ENCODE measurements around the gene DNAAF1. TPM values are rescaled to one million over a fixed set of nuclear protein-coding genes. Genes with fewer than 3 reads are reported as not detected.
A peak's percentile ranks its signal among the peaks of the same experiment; 100 is the strongest.
"Not testable (repeated sequence)": the region's sequence is repeated elsewhere in the genome, so short reads cannot be mapped to it uniquely, and the experiment has no call there.

DNAAF1 gene
- total RNA-seq, 5 donors from 2014 or later (not counting 1 experiment from before 2014, with no cell fraction given) = 0.16 to 0.32 TPM; not detected in 3

- CTCF ChIA-PET = interaction anchor here in 1 of 2 donors (0.6 kb wide), 1 partner anchor 392 kb away, joined by 4 read pairs; no protein-coding TSS in a partner anchor
- DNase-seq; H3K4me3 ChIP-seq (ENCODE audit: control insufficient read depth in 1 of 2, extremely low read depth in 1 of 2, low read length in 1 of 2); H3K27me3 Mint-ChIP-seq; ATAC-seq (replicated peaks in 1 of 4); H3K9me3 Mint-ChIP-seq; H3K27me3 ChIP-seq (replicated peaks in 1 of 2; ENCODE audit: control insufficient read depth in 2 of 2, extremely low read depth in 1 of 2, insufficient read depth in 2 of 2, low read length in 1 of 2); H3K27ac Mint-ChIP-seq; H3K9me3 ChIP-seq; H3K4me3 Mint-ChIP-seq; H3K27ac ChIP-seq (ENCODE audit: low read length): not testable (repeated sequence)
- no CpG with 5 or more reads among the region's 3 CpGs for WGBS (ENCODE audit: insufficient coverage)
- Histone ChIP-seq H3K36me3 (ENCODE audit: control insufficient read depth in 2 of 2, extremely low read depth in 1 of 2, insufficient read depth in 1 of 2, low read length in 1 of 2) (peaks cover 7 to 20% of the 10 kb centered on the region in 2 donors), H3K4me1 (ENCODE audit: control insufficient read depth in 1 of 2, extremely low read depth in 1 of 2, insufficient read depth in 2 of 2, low read length in 2 of 2) (peaks cover 12 to 35% of the 10 kb centered on the region in 2 experiments)
- POLR2A ChIA-PET = interaction anchor here (0.6 kb wide), 3 partner anchors 31 to 482 kb away, joined by 3 to 10 read pairs (median 5); no protein-coding TSS in a partner anchor
- Mint-ChIP-seq H3K4me1 (peaks cover 54 to 65% (median 65%) of the 10 kb centered on the region in 3 donors), H3K36me3 (peaks cover 18% of the 10 kb centered on the region)
Observed at GRCh38 chr16:84111949-84112348, 33.2 kb upstream of the DNAAF1 start.

GRCh38 chr16:84115919-84116719 lies 29.0 kb upstream of the DNAAF1 start:
- H3K36me3 ChIP-seq (ENCODE audit: control insufficient read depth in 2 of 2, extremely low read depth in 1 of 2, insufficient read depth in 1 of 2, low read length in 1 of 2) = peaks cover 0 to 3% of the 10 kb centered on the region in 2 donors
- CTCF ChIA-PET = interaction anchor here (0.6 to 3.3 kb wide), 10 partner anchors 16 to 71 kb away, joined by 3 to 13 read pairs (median 4); partner anchors contain the start of genes DNAAF1 (in 1 of the 2), HSDL1 (in 1 of the 2) and TAF1C (in 1 of the 2)
- Mint-ChIP-seq H3K27ac (peak overlapping the region; percentile 92), H3K4me3 (peak overlapping the region; percentile 86 to 95 (median 90)), H3K36me3 (no peaks in the 10 kb centered on the region), H3K27me3 (no peaks in the 10 kb centered on the region), H3K9me3 (no peaks in the 10 kb centered on the region), H3K4me1 (peaks cover 34 to 44% (median 38%) of the 10 kb centered on the region in 3 donors)
- H3K9me3 ChIP-seq = no peaks in the 10 kb centered on the region
- H3K27ac ChIP-seq (ENCODE audit: low read length) = peak overlapping the region; percentile 76
- no peaks in the 10 kb centered on the region for H3K27me3 ChIP-seq (replicated peaks in 1 of 2; ENCODE audit: control insufficient read depth in 2 of 2, extremely low read depth in 1 of 2, insufficient read depth in 2 of 2, low read length in 1 of 2)
- H3K4me1 ChIP-seq (ENCODE audit: control insufficient read depth in 1 of 2, extremely low read depth in 1 of 2, insufficient read depth in 2 of 2, low read length in 2 of 2) = peaks cover 12 to 32% of the 10 kb centered on the region in 2 experiments
- POLR2A ChIA-PET = interaction anchor here (0.6 to 1.7 kb wide), 5 partner anchors 28 to 896 kb away, joined by 3 to 7 read pairs (median 3); partner anchors contain the start of genes HSDL1 (in 1 of the 2) and TAF1C (in 1 of the 2)
- WGBS (ENCODE audit: insufficient coverage) = 1% methylated on average over 54 of the region's 57 CpGs
- peak overlapping the region; percentile 79 to 89 for H3K4me3 ChIP-seq (ENCODE audit: control insufficient read depth in 1 of 2, extremely low read depth in 1 of 2, low read length in 1 of 2)
- peak; percentile 65 to 70 (median 67) for ATAC-seq (replicated peaks in 1 of 4)
- DNase-seq = peak in 32 of 35 experiments; percentile 51 to 78 (median 64)

GRCh38 chr16:84116720-84117493 lies 28.2 kb upstream of the DNAAF1 start, which contains the start of gene MBTPS1:
Gene MBTPS1 (minus strand): TSS chr16:84116942. CDS start chr16:84101783, 15,159 bp downstream.
- peak; percentile 86 to 91 (median 90) for ATAC-seq (replicated peaks in 1 of 4)
- Histone ChIP-seq H3K36me3 (ENCODE audit: control insufficient read depth in 2 of 2, extremely low read depth in 1 of 2, insufficient read depth in 1 of 2, low read length in 1 of 2) (peaks cover 0 to 3% of the 10 kb centered on the region in 2 donors), H3K27me3 (replicated peaks in 1 of 2; ENCODE audit: control insufficient read depth in 2 of 2, extremely low read depth in 1 of 2, insufficient read depth in 2 of 2, low read length in 1 of 2) (no peaks in the 10 kb centered on the region), H3K4me3 (ENCODE audit: control insufficient read depth in 1 of 2, extremely low read depth in 1 of 2, low read length in 1 of 2) (peak within 1 kb of the TSS; percentile 79 to 89), H3K9me3 (no peaks in the 10 kb centered on the region), H3K4me1 (ENCODE audit: control insufficient read depth in 1 of 2, extremely low read depth in 1 of 2, insufficient read depth in 2 of 2, low read length in 2 of 2) (peaks cover 12 to 30% of the 10 kb centered on the region in 2 experiments), H3K27ac (ENCODE audit: low read length) (peak within 1 kb of the TSS; percentile 76)
- ChIA-PET POLR2A (interaction anchor here in 1 of 2 donors (0.6 to 1.7 kb wide), 4 partner anchors 27 to 410 kb away, joined by 3 to 7 read pairs (median 4); partner anchors contain the start of genes HSDL1 and TAF1C), CTCF (interaction anchor here (0.6 to 3.3 kb wide), 8 partner anchors 13 to 70 kb away, joined by 3 to 13 read pairs (median 5); partner anchors contain the start of genes DNAAF1 (in 1 of the 2), HSDL1 (in 1 of the 2) and TAF1C (in 1 of the 2))
- H3K4me1 Mint-ChIP-seq = peaks cover 29 to 36% (median 31%) of the 10 kb centered on the region in 3 donors
- under 1% methylated on average over 94 of the region's 94 CpGs for WGBS (ENCODE audit: insufficient coverage)
- peak within 1 kb of the TSS; percentile 92 for H3K27ac Mint-ChIP-seq
- H3K9me3 Mint-ChIP-seq = no peaks in the 10 kb centered on the region
- H3K4me3 Mint-ChIP-seq = peak within 1 kb of the TSS; percentile 89 to 95 (median 90)
- peaks cover 2% of the 10 kb centered on the region for H3K36me3 Mint-ChIP-seq
- no peaks in the 10 kb centered on the region for H3K27me3 Mint-ChIP-seq
- DNase-seq = peak; percentile 93 to 99 (median 96)

- H3K27ac Mint-ChIP-seq = peak overlapping the region; percentile 84 to 85
- H3K27me3 ChIP-seq (replicated peaks in 1 of 2; ENCODE audit: control insufficient read depth in 2 of 2, extremely low read depth in 1 of 2, insufficient read depth in 2 of 2, low read length in 1 of 2) = no peaks in the 10 kb centered on the region
- peaks cover 0 to 3% of the 10 kb centered on the region in 2 donors for H3K36me3 ChIP-seq (ENCODE audit: control insufficient read depth in 2 of 2, extremely low read depth in 1 of 2, insufficient read depth in 1 of 2, low read length in 1 of 2)
- 3% methylated on average over 10 of the region's 12 CpGs for WGBS (ENCODE audit: insufficient coverage)
- H3K4me1 ChIP-seq (ENCODE audit: control insufficient read depth in 1 of 2, extremely low read depth in 1 of 2, insufficient read depth in 2 of 2, low read length in 2 of 2) = peaks cover 12 to 30% of the 10 kb centered on the region in 2 experiments
- H3K27me3 Mint-ChIP-seq = no peaks in the 10 kb centered on the region
- peaks cover 4% of the 10 kb centered on the region for H3K36me3 Mint-ChIP-seq
- H3K4me1 Mint-ChIP-seq = peaks cover 28 to 34% (median 29%) of the 10 kb centered on the region in 3 donors
- ATAC-seq (replicated peaks in 1 of 4) = peak in 1 of 4 experiments; percentile 1
- H3K4me3 ChIP-seq (ENCODE audit: control insufficient read depth in 1 of 2, extremely low read depth in 1 of 2, low read length in 1 of 2) = peak overlapping the region; percentile 79 to 89
- peak overlapping the region; percentile 89 to 95 (median 89) for H3K4me3 Mint-ChIP-seq
- H3K9me3 Mint-ChIP-seq = no peaks in the 10 kb centered on the region
- H3K27ac ChIP-seq (ENCODE audit: low read length) = peak overlapping the region; percentile 68
- ChIA-PET POLR2A (interaction anchor here in 1 of 2 donors (0.6 to 1.7 kb wide), 4 partner anchors 26 to 410 kb away, joined by 3 to 7 read pairs (median 4); partner anchors contain the start of genes HSDL1 and TAF1C), CTCF (interaction anchor here (0.6 to 3.3 kb wide), 5 partner anchors 14 to 70 kb away, joined by 3 to 13 read pairs (median 5); partner anchors contain the start of genes DNAAF1 (in 1 of the 2), HSDL1 (in 1 of the 2) and TAF1C (in 1 of the 2))
- H3K9me3 ChIP-seq = no peaks in the 10 kb centered on the region
- peak in 26 of 35 experiments; percentile 4 to 55 (median 20) for DNase-seq
Observed at GRCh38 chr16:84117494-84117843, 27.6 kb upstream of the DNAAF1 start.

- WGBS (ENCODE audit: insufficient coverage) = no CpG with 5 or more reads among the region's 5 CpGs
- H3K27ac ChIP-seq (ENCODE audit: low read length); H3K27me3 ChIP-seq (replicated peaks in 1 of 2; ENCODE audit: control insufficient read depth in 2 of 2, extremely low read depth in 1 of 2, insufficient read depth in 2 of 2, low read length in 1 of 2); H3K27me3 Mint-ChIP-seq; POLR2A ChIA-PET; H3K36me3 Mint-ChIP-seq; H3K4me3 ChIP-seq (ENCODE audit: control insufficient read depth in 1 of 2, extremely low read depth in 1 of 2, low read length in 1 of 2); H3K9me3 ChIP-seq; DNase-seq; H3K9me3 Mint-ChIP-seq; H3K36me3 ChIP-seq (ENCODE audit: control insufficient read depth in 2 of 2, extremely low read depth in 1 of 2, insufficient read depth in 1 of 2, low read length in 1 of 2); ATAC-seq (replicated peaks in 1 of 4): not testable (repeated sequence)
- Mint-ChIP-seq H3K4me1 (peaks cover 24 to 31% (median 29%) of the 10 kb centered on the region in 3 donors), H3K27ac (peak overlapping the region in 1 of 2 donors; percentile 11), H3K4me3 (peak overlapping the region; percentile 30 to 62 (median 62))
- CTCF ChIA-PET = interaction anchor here in 1 of 2 donors (3.3 kb wide), 1 partner anchor 69 kb away, joined by 13 read pairs; the partner anchor contains the start of gene TAF1C
- peaks cover 10 to 30% of the 10 kb centered on the region in 2 experiments for H3K4me1 ChIP-seq (ENCODE audit: control insufficient read depth in 1 of 2, extremely low read depth in 1 of 2, insufficient read depth in 2 of 2, low read length in 2 of 2)
Observed at GRCh38 chr16:84118315-84118714, 26.8 kb upstream of the DNAAF1 start.

Data from T-cell (primary cell).